Keratinocyte (primary cell): ENCODE measurements around the gene PSG11.
"Not testable (repeated sequence)": the region's sequence is repeated elsewhere in the genome, so short reads cannot be mapped to it uniquely, and the experiment has no call there.

ENCODE experiments used
- CTCF ChIP-seq, 3 experiments: IDR thresholded peaks in 1 of 3; conservative IDR thresholded peaks in 1 of 3; optimal IDR thresholded peaks in 1 of 3; 2 replicates in 2 of 3; 3 replicates in 1 of 3; pipeline versions ENCODE3 to v1.5.1; 2011; ENCODE audit warnings: low read length in 3 of 3, mild to moderate bottlenecking in 3 of 3, moderate library complexity in 2 of 3, control low read depth in 1 of 3, inconsistent platforms in 1 of 3; ENCODE audit not compliant: insufficient read depth in 2 of 3; ENCODE audit errors: extremely low read depth in 1 of 3
- EZH2 ChIP-seq: IDR thresholded peaks from one replicate; pipeline ENCODE4 v1.6.1; 2012; ENCODE audit warnings: inconsistent platforms, mild to moderate bottlenecking, low read length, moderate library complexity

- not testable (repeated sequence) for TF ChIP-seq CTCF (optimal IDR thresholded peaks at IDR 0.05 in 1 of 3, IDR thresholded peaks at IDR 0.05 in 1 of 3, conservative IDR thresholded peaks at IDR 0.05 in 1 of 3; ENCODE audit: extremely low read depth in 1 of 3, insufficient read depth in 2 of 3, low read length in 3 of 3); EZH2
These were observed 20.3 kb upstream of the PSG11 start for GRCh38 chr19:43046578-43046977.
